ENCODE results near the gene CPVL. TPM values are rescaled to one million over a fixed set of nuclear protein-coding genes. Genes with fewer than 3 reads are reported as not detected.

Gene CPVL
- polyA plus RNA-seq, 2 of the 4 experiments (the other 2 are of a cell fraction) = 0.05 TPM; not detected in 1

DNA sequence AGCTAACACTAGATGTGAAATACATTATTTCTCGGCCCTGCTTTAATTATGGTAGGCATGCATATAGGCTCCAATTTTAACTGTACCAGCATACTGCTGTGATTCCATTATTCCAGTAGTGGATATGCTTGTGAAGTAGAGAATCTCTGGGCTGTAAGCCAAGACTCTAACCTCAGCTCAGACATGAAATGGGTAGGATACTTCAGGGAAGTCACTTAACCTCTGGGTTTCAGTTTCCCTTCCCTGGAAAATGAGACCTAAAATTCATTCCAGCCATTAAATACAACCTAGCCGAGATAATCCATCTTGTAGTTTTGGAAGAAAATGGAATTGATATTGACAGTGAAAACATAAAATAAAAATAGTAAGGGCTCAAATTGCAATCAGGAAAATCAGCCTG, 128.6 kb downstream of the CPVL start:
- CTCF ChIA-PET = no interaction called here

DNA sequence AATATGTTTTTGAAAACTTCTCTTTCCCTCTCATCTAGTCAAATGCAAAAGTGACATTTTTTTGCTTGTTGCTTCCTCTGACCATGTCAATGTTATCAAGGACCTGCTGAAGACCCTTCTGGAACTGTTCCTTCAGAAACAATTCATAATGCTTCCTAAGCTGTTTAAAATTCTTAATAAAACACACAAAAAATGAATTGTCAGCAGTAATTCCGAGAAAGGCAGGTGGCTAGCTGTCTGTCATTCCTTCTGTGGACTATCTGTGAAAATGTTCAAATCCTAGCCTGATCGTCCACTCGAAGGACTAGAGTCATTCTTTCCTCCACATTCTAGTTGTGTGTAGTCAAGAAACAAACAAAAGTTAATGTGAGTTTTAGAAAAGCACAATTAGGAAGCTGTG, 131.6 kb downstream of the CPVL start:
- Histone ChIP-seq H3K4me2 (no peak overlapping the region), H3K4me1 (no peaks in the 10 kb centered on the region), H3K9me3 (no peaks in the 10 kb centered on the region), H3K27ac (no peak overlapping the region), H3K4me3 (no peak overlapping the region)
- ATAC-seq = no peak
- FAIRE-seq = no peak
- WGBS (ENCODE audit: missing lambda C conversion rate) = 13% methylated on average over 3 of the region's 3 CpGs
- TF ChIP-seq KDM1A (IDR thresholded peaks at IDR 0.05; ENCODE audit: low read depth) (no peak), EHF (CRISPR knock-in tag; IDR thresholded peaks at IDR 0.05) (no peak), TFCP2L1 (CRISPR knock-in tag; IDR thresholded peaks at IDR 0.05) (no peak), MAFK (IDR thresholded peaks at IDR 0.05; ENCODE audit: partially characterized antibody) (peak; percentile 78), HOXB13 (CRISPR knock-in tag; IDR thresholded peaks at IDR 0.05; ENCODE audit: low read depth) (no peak)
- TF ChIP-seq, protein P1, sequence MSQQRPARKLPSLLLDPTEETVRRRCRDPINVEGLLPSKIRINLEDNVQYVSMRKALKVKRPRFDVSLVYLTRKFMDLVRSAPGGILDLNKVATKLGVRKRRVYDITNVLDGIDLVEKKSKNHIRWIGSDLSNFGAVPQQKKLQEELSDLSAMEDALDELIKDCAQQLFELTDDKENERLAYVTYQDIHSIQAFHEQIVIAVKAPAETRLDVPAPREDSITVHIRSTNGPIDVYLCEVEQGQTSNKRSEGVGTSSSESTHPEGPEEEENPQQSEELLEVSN (IDR thresholded peaks at IDR 0.05; ENCODE audit: borderline replicate concordance, low read depth) = no peak
- TF ChIP-seq, protein P2, sequence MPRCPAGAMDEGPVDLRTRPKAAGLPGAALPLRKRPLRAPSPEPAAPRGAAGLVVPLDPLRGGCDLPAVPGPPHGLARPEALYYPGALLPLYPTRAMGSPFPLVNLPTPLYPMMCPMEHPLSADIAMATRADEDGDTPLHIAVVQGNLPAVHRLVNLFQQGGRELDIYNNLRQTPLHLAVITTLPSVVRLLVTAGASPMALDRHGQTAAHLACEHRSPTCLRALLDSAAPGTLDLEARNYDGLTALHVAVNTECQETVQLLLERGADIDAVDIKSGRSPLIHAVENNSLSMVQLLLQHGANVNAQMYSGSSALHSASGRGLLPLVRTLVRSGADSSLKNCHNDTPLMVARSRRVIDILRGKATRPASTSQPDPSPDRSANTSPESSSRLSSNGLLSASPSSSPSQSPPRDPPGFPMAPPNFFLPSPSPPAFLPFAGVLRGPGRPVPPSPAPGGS (IDR thresholded peaks at IDR 0.05) = no peak
- ChIA-PET CTCF (no interaction called here), POLR2A (no interaction called here)
- no peak for DNase-seq (ENCODE audit: low read depth in 1 of 2, low spot score in 1 of 2)

More for the DNA sequence above, 128.6 kb downstream of the CPVL start:
- H3K9me3 ChIP-seq = no peaks in the 10 kb centered on the region
- H3K4me1 ChIP-seq = no peaks in the 10 kb centered on the region
- TF ChIP-seq ZSCAN20 (CRISPR knock-in tag; IDR thresholded peaks at IDR 0.05) = no peak
- no peak for TF ChIP-seq CBX8 (IDR thresholded peaks at IDR 0.05)
- TF ChIP-seq BHLHE40 (IDR thresholded peaks at IDR 0.05; ENCODE audit: low read depth, low read length) = no peak
- TF ChIP-seq PHF8 (IDR thresholded peaks at IDR 0.05; ENCODE audit: borderline replicate concordance, low read depth) = no peak
- TF ChIP-seq MYC (IDR thresholded peaks at IDR 0.05; ENCODE audit: borderline replicate concordance, low read length) = no peak
- TF ChIP-seq NR3C1 (IDR thresholded peaks at IDR 0.05) = no peak
- no peak for ATAC-seq
- no peak overlapping the region for H3K4me3 ChIP-seq
- no peak for FAIRE-seq
- POLR2A ChIA-PET = no interaction called here
- 40% methylated on average over 2 of the region's 2 CpGs for WGBS (ENCODE audit: missing lambda C conversion rate)
- H3K4me2 ChIP-seq = no peak overlapping the region
- no peak overlapping the region for H3K27ac ChIP-seq
- DNase-seq (ENCODE audit: low read depth in 1 of 2, low spot score in 1 of 2) = no peak

DNA sequence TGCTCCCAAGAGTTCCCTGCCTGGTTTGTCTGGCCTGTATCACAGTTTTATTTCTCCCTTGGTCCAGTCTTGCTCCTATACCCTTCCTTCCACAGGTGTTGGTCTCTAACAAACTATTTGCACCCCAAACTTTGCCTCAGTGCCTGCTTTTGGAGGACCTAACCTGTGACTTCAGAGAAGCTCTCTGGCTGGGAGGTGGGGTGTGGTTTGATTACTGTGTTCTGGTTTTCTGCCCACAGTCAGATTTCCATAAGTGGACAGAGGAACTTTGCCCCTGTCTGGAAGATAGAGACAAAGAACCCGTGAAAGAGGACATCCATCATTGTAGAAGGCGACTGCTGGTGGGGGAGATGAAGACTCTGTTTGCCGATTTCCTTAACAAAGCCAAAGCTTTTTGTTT, 132.4 kb downstream of the CPVL start:
- no peak for FAIRE-seq
- CTCF ChIA-PET = interaction anchor here (0.8 to 1.3 kb wide), 2 partner anchors 50 to 92 kb away, joined by 4 to 5 read pairs; no protein-coding TSS in a partner anchor
- WGBS (ENCODE audit: missing lambda C conversion rate) = 20% methylated on average over 3 of the region's 3 CpGs
- TF ChIP-seq FOSB (CRISPR knock-in tag; IDR thresholded peaks at IDR 0.05) = no peak
- no peak for TF ChIP-seq TFCP2L1 (CRISPR knock-in tag; IDR thresholded peaks at IDR 0.05)
- TF ChIP-seq RAD21 (conservative IDR thresholded peaks at IDR 0.05 in 1 of 2, IDR thresholded peaks at IDR 0.05 in 1 of 2) = no peak
- TF ChIP-seq EHMT2 (IDR thresholded peaks at IDR 0.05; ENCODE audit: low read depth) = no peak
- no peak for TF ChIP-seq MYC (IDR thresholded peaks at IDR 0.05; ENCODE audit: borderline replicate concordance, low read length)
- no peak for TF ChIP-seq SMC3 (IDR thresholded peaks at IDR 0.05)
- TF ChIP-seq, protein P2 (IDR thresholded peaks at IDR 0.05) = no peak
- TF ChIP-seq, protein P3, sequence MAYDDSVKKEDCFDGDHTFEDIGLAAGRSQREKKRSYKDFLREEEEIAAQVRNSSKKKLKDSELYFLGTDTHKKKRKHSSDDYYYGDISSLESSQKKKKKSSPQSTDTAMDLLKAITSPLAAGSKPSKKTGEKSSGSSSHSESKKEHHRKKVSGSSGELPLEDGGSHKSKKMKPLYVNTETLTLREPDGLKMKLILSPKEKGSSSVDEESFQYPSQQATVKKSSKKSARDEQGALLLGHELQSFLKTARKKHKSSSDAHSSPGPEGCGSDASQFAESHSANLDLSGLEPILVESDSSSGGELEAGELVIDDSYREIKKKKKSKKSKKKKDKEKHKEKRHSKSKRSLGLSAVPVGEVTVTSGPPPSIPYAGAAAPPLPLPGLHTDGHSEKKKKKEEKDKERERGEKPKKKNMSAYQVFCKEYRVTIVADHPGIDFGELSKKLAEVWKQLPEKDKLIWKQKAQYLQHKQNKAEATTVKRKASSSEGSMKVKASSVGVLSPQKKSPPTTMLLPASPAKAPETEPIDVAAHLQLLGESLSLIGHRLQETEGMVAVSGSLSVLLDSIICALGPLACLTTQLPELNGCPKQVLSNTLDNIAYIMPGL (CRISPR knock-in tag; IDR thresholded peaks at IDR 0.05; ENCODE audit: borderline replicate concordance) = no peak
- no peak for TF ChIP-seq CBX8 (IDR thresholded peaks at IDR 0.05)
- no peak for TF ChIP-seq CHD4 (IDR thresholded peaks at IDR 0.05; ENCODE audit: borderline replicate concordance)
- TF ChIP-seq SREBF2 (IDR thresholded peaks at IDR 0.05) = no peak
- TF ChIP-seq JUN (IDR thresholded peaks at IDR 0.05) = no peak
- TF ChIP-seq, protein P1 (IDR thresholded peaks at IDR 0.05; ENCODE audit: borderline replicate concordance, low read depth) = no peak
- no peak for DNase-seq (ENCODE audit: low read depth in 1 of 2, low spot score in 1 of 2)
- H3K4me1 ChIP-seq = no peaks in the 10 kb centered on the region
- H3K27ac ChIP-seq = no peak overlapping the region
- POLR2A ChIA-PET = no interaction called here
- H3K4me2 ChIP-seq = no peak overlapping the region
- no peak for ATAC-seq
- no peak overlapping the region for H3K4me3 ChIP-seq
- H3K9me3 ChIP-seq = no peaks in the 10 kb centered on the region

Data from A549 (cell line).